AG04449 (cell line): ENCODE data around the gene G0S2.
"Not testable (repeated sequence)": the region's sequence is repeated elsewhere in the genome, so short reads cannot be mapped to it uniquely, and the experiment has no call there.

Experiments used
- CTCF ChIA-PET: fragments of 350-600 bp; formaldehyde crosslinking; extraction: SDS; loops from one replicate; lab custom pipeline; 2021; ENCODE audit warnings: antibody characterized with exemption; lab: Yijun Ruan, JAX
- POLR2A ChIA-PET: fragments of 400-600, 350-600 bp; formaldehyde crosslinking; extraction: SDS; loops from one replicate; lab custom pipeline; 2020; ENCODE audit warnings: antibody characterized with exemption, inconsistent platforms; lab: Yijun Ruan, JAX
- DNase-seq: peaks from one replicate; pipeline ENCODE4 v3.0.0-alpha.2; 2010; ENCODE audit warnings: low read depth, low spot score
- H3K4me3 ChIP-seq: 2 replicates; pipeline ENCODE4 v1.5.1; 2011; ENCODE audit warnings: low read depth, mild to moderate bottlenecking, control low read depth, low read length
- TF ChIP-seq, protein P1 (sequence below): IDR thresholded peaks from one replicate; pipeline ENCODE4 v1.5.1; 2011; ENCODE audit warnings: mild to moderate bottlenecking, moderate library complexity, low read length, control low read depth, inconsistent platforms; ENCODE audit not compliant: insufficient read depth; ENCODE audit errors: missing control alignments

Gene G0S2

DNA sequence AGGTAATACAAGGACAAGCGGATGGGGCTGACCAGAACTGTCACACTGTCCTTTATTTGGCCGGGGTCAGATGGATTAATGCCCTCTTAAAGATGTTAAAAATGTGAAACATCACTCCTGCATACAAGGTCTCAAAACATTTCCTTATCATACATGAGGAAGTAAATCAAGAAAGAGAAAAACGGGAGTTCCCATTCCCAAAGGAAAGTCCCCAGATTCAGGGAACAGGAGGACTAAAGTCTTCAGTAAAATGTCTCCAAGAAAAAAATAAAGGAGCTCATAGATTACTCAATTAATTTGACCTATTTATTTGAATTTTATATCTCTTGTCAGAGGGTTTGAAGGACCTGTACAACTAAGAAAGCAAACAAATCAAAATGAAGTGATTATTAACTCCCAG is 16.0 kb downstream of the G0S2 start:
- POLR2A ChIA-PET = no interaction called here

GRCh38 chr1:209692296-209692695 is 17.1 kb downstream of the G0S2 start:
- no peak for DNase-seq
- CTCF ChIA-PET = interaction anchor here (0.8 to 11.9 kb wide), 21 partner anchors 10 to 121 kb away, joined by 3 to 314 read pairs (median 8); partner anchors contain the start of genes CAMK1G and G0S2
- TF ChIP-seq, protein P1, sequence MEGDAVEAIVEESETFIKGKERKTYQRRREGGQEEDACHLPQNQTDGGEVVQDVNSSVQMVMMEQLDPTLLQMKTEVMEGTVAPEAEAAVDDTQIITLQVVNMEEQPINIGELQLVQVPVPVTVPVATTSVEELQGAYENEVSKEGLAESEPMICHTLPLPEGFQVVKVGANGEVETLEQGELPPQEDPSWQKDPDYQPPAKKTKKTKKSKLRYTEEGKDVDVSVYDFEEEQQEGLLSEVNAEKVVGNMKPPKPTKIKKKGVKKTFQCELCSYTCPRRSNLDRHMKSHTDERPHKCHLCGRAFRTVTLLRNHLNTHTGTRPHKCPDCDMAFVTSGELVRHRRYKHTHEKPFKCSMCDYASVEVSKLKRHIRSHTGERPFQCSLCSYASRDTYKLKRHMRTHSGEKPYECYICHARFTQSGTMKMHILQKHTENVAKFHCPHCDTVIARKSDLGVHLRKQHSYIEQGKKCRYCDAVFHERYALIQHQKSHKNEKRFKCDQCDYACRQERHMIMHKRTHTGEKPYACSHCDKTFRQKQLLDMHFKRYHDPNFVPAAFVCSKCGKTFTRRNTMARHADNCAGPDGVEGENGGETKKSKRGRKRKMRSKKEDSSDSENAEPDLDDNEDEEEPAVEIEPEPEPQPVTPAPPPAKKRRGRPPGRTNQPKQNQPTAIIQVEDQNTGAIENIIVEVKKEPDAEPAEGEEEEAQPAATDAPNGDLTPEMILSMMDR = no peak
- POLR2A ChIA-PET = no interaction called here
- H3K4me3 ChIP-seq = no peak overlapping the region

More for the DNA sequence above, 16.0 kb downstream of the G0S2 start:
- no peak overlapping the region for H3K4me3 ChIP-seq
- DNase-seq = no peak
- CTCF ChIA-PET = interaction anchor here (0.8 to 11.9 kb wide), 13 partner anchors 9 to 120 kb away, joined by 3 to 314 read pairs (median 10); partner anchors contain the start of genes CAMK1G and G0S2
- TF ChIP-seq, protein P1 = no peak

DNA sequence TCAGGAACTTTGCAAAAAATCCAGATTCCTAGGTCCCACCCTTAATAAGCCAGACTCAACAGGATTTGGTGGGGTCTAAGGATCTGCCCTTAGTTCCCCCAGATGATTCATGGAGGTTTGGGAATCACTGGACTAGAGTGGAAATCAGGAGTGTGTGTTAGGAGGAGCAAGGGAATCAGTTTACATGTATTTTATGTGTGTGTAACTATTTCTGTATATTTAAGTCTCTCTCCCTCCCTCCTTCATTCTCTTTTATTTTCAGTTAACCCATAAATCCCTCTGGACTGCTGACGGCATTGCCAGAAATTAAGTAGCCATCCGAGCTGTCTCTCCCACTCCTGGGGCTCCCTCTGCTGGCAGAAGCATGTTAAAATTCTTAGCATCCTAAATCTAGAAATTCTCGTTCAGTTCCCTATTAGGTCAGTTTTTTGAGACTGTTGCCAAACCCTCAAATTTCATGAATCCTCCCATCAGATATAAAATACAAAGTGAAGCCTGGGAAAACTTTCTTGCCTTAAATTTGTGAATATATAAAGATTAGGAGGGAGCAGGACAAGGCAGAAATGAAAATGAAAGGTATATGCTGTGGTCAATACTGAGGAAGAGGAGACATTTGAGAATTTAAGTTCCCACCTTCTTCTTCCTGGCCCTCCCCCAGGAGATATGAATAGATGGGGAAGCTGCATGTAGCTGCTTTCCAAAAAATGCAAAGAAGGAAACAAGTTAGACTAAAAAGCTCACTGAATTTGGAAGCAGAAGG is 17.7 kb downstream of the G0S2 start:
- ChIA-PET CTCF (interaction anchor here (0.6 to 11.9 kb wide), 27 partner anchors 10 to 122 kb away, joined by 3 to 314 read pairs (median 7); partner anchors contain the start of genes CAMK1G, G0S2 and HSD11B1), POLR2A (no interaction called here)
- TF ChIP-seq, protein P1 = peak; percentile 69
- H3K4me3 ChIP-seq = no peak overlapping the region
- DNase-seq = peak; percentile 50

DNA sequence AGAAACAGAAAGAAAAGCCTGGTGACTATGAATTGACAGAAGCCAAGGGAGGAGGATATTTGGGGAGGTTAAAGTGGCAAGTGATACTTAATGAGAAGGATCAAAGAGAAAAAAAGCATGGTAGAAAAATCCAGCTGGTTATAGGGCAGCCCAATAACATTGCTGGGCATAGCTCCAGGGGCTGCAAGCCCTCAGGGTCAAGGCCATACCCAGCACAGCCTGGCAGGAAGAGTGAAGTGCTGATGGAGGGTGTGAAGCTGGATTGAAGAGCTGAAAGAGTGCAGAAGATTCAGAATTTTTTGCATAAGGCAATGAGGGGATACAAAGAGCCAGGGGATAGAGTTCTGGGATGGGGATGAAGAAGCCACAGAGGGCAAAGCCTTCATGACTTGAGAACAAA is 21.5 kb downstream of the G0S2 start:
- POLR2A ChIA-PET = no interaction called here
- H3K4me3 ChIP-seq = no peak overlapping the region
- CTCF ChIA-PET = interaction anchor here (0.6 to 11.9 kb wide), 9 partner anchors 9 to 126 kb away, joined by 3 to 314 read pairs (median 4); partner anchors contain the start of gene CAMK1G
- DNase-seq = no peak
- TF ChIP-seq, protein P1 = no peak

DNA sequence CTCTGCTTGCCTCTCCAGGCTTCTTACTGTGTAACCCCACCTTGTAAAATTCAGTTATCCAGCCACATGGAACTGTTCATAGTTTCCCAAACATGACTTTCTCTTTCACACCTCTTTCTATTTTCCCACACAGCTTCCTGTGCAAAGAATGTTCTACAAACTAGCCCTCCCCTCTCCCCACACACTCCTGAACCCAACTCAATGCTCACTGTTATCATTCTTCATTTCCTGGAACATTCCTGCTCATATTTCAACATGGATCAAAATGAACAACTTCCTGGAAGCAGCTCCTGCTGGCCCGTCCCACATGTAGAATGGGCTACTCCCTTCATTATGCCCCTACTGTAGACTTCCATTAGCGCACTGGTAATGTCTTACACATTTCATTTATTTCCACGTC is 21.9 kb downstream of the G0S2 start:
- ChIA-PET CTCF (interaction anchor here (0.6 to 11.9 kb wide), 9 partner anchors 9 to 126 kb away, joined by 3 to 314 read pairs (median 5); partner anchors contain the start of gene CAMK1G), POLR2A (no interaction called here)

GRCh38 chr1:209700686-209701085 is 25.5 kb downstream of the G0S2 start:
- DNase-seq, POLR2A ChIA-PET, H3K4me3 ChIP-seq: not testable (repeated sequence)
- CTCF ChIA-PET = interaction anchor here (0.6 to 2.1 kb wide), 2 partner anchors 55 to 123 kb away, joined by 3 to 7 read pairs; no protein-coding TSS in a partner anchor

More for the DNA sequence above, 21.9 kb downstream of the G0S2 start:
- DNase-seq = no peak
- no peak overlapping the region for H3K4me3 ChIP-seq
- TF ChIP-seq, protein P1 = no peak
